NB4 (cell line): ENCODE results near the gene DHRS2.

ENCODE experiments used
- POLR2A ChIP-seq: IDR thresholded peaks from 2 replicates; pipeline ENCODE4 v1.6.1; 2011; ENCODE audit warnings: mild to moderate bottlenecking; ENCODE audit not compliant: insufficient read length; ENCODE audit errors: extremely low read depth
- TF ChIP-seq, protein P1 (sequence below): IDR thresholded peaks from one replicate; pipeline ENCODE4 v1.5.1; 2012; ENCODE audit warnings: low read depth, low read length

DNA sequence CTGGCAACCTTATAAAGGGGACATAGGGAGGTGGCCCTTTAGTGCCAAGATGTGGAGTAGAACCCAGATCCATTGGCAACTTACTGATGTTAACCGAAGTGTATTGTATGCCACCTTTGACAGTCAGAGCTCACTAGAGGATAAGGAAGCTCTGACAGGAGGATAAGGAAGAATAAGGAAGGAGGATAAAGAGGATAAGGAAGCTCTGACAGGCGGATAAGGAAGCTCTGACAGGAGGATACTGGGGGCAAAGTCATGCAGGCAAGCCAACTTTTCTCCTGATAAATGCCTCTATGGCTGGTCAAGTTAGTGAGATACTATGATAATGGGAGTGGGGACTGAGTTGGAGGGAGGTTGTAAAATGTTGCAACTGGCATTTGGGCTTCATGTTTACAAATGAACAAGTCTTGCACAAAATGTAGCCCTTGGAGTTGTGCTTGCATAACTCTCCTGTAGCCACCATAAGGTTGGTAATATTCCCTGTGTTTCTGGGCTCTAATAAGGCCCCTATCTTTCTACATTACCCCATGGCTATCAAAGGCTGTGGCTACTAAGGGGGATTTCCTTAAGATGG lies 17.7 kb upstream of the DHRS2 start:
- no peak for TF ChIP-seq POLR2A
- TF ChIP-seq, protein P1, sequence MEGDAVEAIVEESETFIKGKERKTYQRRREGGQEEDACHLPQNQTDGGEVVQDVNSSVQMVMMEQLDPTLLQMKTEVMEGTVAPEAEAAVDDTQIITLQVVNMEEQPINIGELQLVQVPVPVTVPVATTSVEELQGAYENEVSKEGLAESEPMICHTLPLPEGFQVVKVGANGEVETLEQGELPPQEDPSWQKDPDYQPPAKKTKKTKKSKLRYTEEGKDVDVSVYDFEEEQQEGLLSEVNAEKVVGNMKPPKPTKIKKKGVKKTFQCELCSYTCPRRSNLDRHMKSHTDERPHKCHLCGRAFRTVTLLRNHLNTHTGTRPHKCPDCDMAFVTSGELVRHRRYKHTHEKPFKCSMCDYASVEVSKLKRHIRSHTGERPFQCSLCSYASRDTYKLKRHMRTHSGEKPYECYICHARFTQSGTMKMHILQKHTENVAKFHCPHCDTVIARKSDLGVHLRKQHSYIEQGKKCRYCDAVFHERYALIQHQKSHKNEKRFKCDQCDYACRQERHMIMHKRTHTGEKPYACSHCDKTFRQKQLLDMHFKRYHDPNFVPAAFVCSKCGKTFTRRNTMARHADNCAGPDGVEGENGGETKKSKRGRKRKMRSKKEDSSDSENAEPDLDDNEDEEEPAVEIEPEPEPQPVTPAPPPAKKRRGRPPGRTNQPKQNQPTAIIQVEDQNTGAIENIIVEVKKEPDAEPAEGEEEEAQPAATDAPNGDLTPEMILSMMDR = no peak
